K562 (cell line): ENCODE results near the gene ILK. TPM values are rescaled to one million over a fixed set of nuclear protein-coding genes. Genes with fewer than 3 reads are reported as not detected.

Experiments
- CBFB ChIP-seq: sonication (generic); formaldehyde crosslinking; IDR thresholded peaks from 2 replicates; pipeline ENCODE4 v1.4.0; 2020; ENCODE audit warnings: mild to moderate bottlenecking, missing genetic modification reagents
- CREM ChIP-seq: IDR thresholded peaks from 2 replicates; pipeline ENCODE4 v1.6.1; 2014; ENCODE audit warnings: antibody characterized with exemption, low read depth
- DPF2 ChIP-seq: fragments of 450-650 bp; IDR thresholded peaks from 2 replicates; pipeline ENCODE4 v1.6.1; 2016
- ELK1 ChIP-seq: sonication (generic); formaldehyde crosslinking; IDR thresholded peaks from 2 replicates; pipeline ENCODE4 v1.8.1; 2022; ENCODE audit warnings: missing genetic modification reagents
- FOSL1 ChIP-seq: fragments of 200-800 bp; sonication (Bioruptor generic); conservative IDR thresholded peaks from 2 replicates; pipeline ENCODE4 v1.6.1; 2016; ENCODE audit warnings: missing genetic modification characterization, missing compliant biosample characterization
- HDAC1 ChIP-seq, 2 experiments: fragments of 450-650 bp; IDR thresholded peaks; 2 replicates each; pipeline ENCODE4 v1.6.1; 2016 to 2017; ENCODE audit warnings: inconsistent platforms in 1 of 2, mild to moderate bottlenecking in 1 of 2, moderate library complexity in 1 of 2
- HMGXB4 ChIP-seq: sonication (generic); formaldehyde crosslinking; IDR thresholded peaks from 2 replicates; pipeline ENCODE4 v1.8.1; 2023; ENCODE audit warnings: mild to moderate bottlenecking, missing genetic modification reagents
- IRF2 ChIP-seq: sonication (generic); formaldehyde crosslinking; IDR thresholded peaks from 2 replicates; pipeline ENCODE4 v1.8.1; 2022; ENCODE audit warnings: mild to moderate bottlenecking, missing genetic modification reagents
- KHSRP ChIP-seq: fragments of 450-650 bp; IDR thresholded peaks from 2 replicates; pipeline ENCODE4 v1.6.1; 2017
- MAFK ChIP-seq: IDR thresholded peaks from 2 replicates; pipeline ENCODE4 v1.6.1; 2011; ENCODE audit warnings: low read length, improper control_type of control experiment
- NCOR1 ChIP-seq: fragments of 450-650 bp; IDR thresholded peaks from 2 replicates; pipeline ENCODE4 v1.6.1; 2016; ENCODE audit warnings: mild to moderate bottlenecking, moderate library complexity
- NFXL1 ChIP-seq: fragments of 450-650 bp; formaldehyde crosslinking; IDR thresholded peaks from 2 replicates; pipeline ENCODE4 v1.4.0; 2021; ENCODE audit warnings: mild to moderate bottlenecking
- NR2F6 ChIP-seq: fragments of 450-650 bp; formaldehyde crosslinking; IDR thresholded peaks from 2 replicates; pipeline ENCODE4 v1.4.0; 2020; ENCODE audit warnings: mild to moderate bottlenecking
- RAD21 ChIP-seq, 2 experiments: fragments of 250-450 bp in 1 of 2; fragments of 450-650 bp in 1 of 2; sonication (Bioruptor Pico) in 1 of 2; formaldehyde crosslinking in 1 of 2; IDR thresholded peaks in 1 of 2; conservative IDR thresholded peaks in 1 of 2; 2 replicates each; pipeline versions ENCODE4 v1.4.0 to v1.8.0; 2020 to 2022; ENCODE audit warnings: mild to moderate bottlenecking in 2 of 2, moderate library complexity in 1 of 2
- SMARCA5 ChIP-seq: fragments of 450-650 bp; IDR thresholded peaks from 2 replicates; pipeline ENCODE4 v1.6.1; 2016
- SMARCB1 ChIP-seq: IDR thresholded peaks from 2 replicates; pipeline ENCODE4 v1.6.1; 2011; ENCODE audit warnings: improper control_type of control experiment, low read depth; ENCODE audit not compliant: insufficient read length
- STAG1 ChIP-seq: sonication (generic); formaldehyde crosslinking; IDR thresholded peaks from 2 replicates; pipeline ENCODE4 v1.5.0; 2020; ENCODE audit warnings: missing genetic modification reagents, borderline replicate concordance
- TEAD2 ChIP-seq: fragments of 450-650 bp; IDR thresholded peaks from 2 replicates; pipeline ENCODE4 v1.6.1; 2016; ENCODE audit warnings: missing genetic modification characterization, control low read depth, missing compliant biosample characterization
- THRA ChIP-seq: fragments of 450-650 bp; IDR thresholded peaks from 2 replicates; pipeline ENCODE4 v1.6.1; 2017; ENCODE audit warnings: mild to moderate bottlenecking, moderate library complexity
- THRB ChIP-seq: fragments of 450-650 bp; formaldehyde crosslinking; conservative IDR thresholded peaks from 2 replicates; pipeline ENCODE4 v1.4.0; 2022; ENCODE audit warnings: mild to moderate bottlenecking, missing genetic modification characterization
- ZBTB17 ChIP-seq: fragments of 450-650 bp; formaldehyde crosslinking; IDR thresholded peaks from 2 replicates; pipeline ENCODE4 v1.4.0; 2020; ENCODE audit warnings: mild to moderate bottlenecking
- ZEB2 ChIP-seq: fragments of 450-650 bp; IDR thresholded peaks from 2 replicates; pipeline ENCODE4 v1.6.1; 2016
- ZNF175 ChIP-seq: fragments of 200-800 bp; sonication (Bioruptor generic); IDR thresholded peaks from 2 replicates; pipeline ENCODE4 v1.6.1; 2016; ENCODE audit warnings: low read depth, mild to moderate bottlenecking, missing genetic modification characterization, missing compliant biosample characterization
- ZNF197 ChIP-seq: fragments of 200-800 bp; sonication (Bioruptor generic); IDR thresholded peaks from 2 replicates; pipeline ENCODE4 v1.6.1; 2016; ENCODE audit warnings: low read depth, missing genetic modification characterization, missing compliant biosample characterization
- ZNF764 ChIP-seq: fragments of 250-450 bp; sonication (Bioruptor Pico); IDR thresholded peaks from 2 replicates; pipeline ENCODE4 v1.4.0; 2020; ENCODE audit warnings: low read depth, mild to moderate bottlenecking, moderate library complexity
- polyA plus RNA-seq, 8 experiments: library from polyadenylated mRNA; depleted of rRNA in 4 of 8; stranded (reverse) in 5 of 8; unstranded in 3 of 8; fragments of >200 nt; fragmentation: Nextera tagmentation in 2 of 8; fragmentation: Illumina TruSeq in 1 of 8; extraction: Ambion mirVana in 2 of 8; extraction: Trizol in 1 of 8; gene quantifications; 2 replicates each; pipeline versions ENCODE4 v1.2.1 to v1.2.3, GENCODE V29; 2011 to 2014; ENCODE audit warnings: inconsistent platforms in 1 of 8, missing spikeins in 1 of 8
- total RNA-seq, 7 experiments: library from RNA; depleted of rRNA in 6 of 7; stranded (reverse); fragments of >200 nt in 6 of 7; fragmentation: Illumina TruSeq in 2 of 7; extraction: Trizol in 2 of 7; gene quantifications; 2 replicates each; pipeline versions ENCODE4 v1.2.1 to v1.2.3, GENCODE V29; 2011 to 2021; ENCODE audit warnings: low replicate concordance in 1 of 7

Gene ILK
- total and polyA plus RNA-seq, 9 of the 15 experiments (the other 6 are each of a cell fraction or from before 2014, with no cell fraction given), result 43.3 to 95.9 (median 58.9) TPM

GRCh38 chr11:6563121-6563619, 40.4 kb upstream of the ILK start (continued):
- no peak for TF ChIP-seq IRF2 (CRISPR knock-in tag)
- 0 out of 4 replicates have a peak, but pooled peaks of 1 of the 2 experiments have one; percentile 49 for TF ChIP-seq HDAC1 (IDR thresholded peaks at IDR 0.05)
- TF ChIP-seq SMARCB1, result no peak
- TF ChIP-seq RAD21 (CRISPR knock-in tag; conservative IDR thresholded peaks at IDR 0.05 in 1 of 2, IDR thresholded peaks at IDR 0.05 in 1 of 2), result peak in 1 of 2 experiments; percentile 25; a peak in 1 of 4 replicates
- peak; percentile 89 for TF ChIP-seq DPF2
- no peak for TF ChIP-seq NR2F6 (CRISPR knock-in tag)
- TF ChIP-seq THRA, result no peak
- TF ChIP-seq FOSL1 (tag), result peak; percentile 69; the same call in 1 of the 2 replicates
- no peak for TF ChIP-seq HMGXB4
- TF ChIP-seq ZNF197 (CRISPR knock-in tag), result 0 out of 2 replicates have a peak, but pooled peaks have one; percentile 61
- no peak for TF ChIP-seq ZNF764 (CRISPR knock-in tag)
- peak; percentile 74; the same call in 1 of the 2 replicates for TF ChIP-seq ZBTB17 (CRISPR knock-in tag)
- TF ChIP-seq CBFB (CRISPR knock-in tag), result no peak
- no peak for TF ChIP-seq NFXL1 (CRISPR knock-in tag)
- no peak for TF ChIP-seq SMARCA5
- 0 out of 2 replicates have a peak, but pooled peaks have one; percentile 36 for TF ChIP-seq THRB (CRISPR knock-in tag)
- TF ChIP-seq TEAD2, result no peak
- peak; percentile 28; the same call in 1 of the 2 replicates for TF ChIP-seq MAFK
- TF ChIP-seq STAG1 (CRISPR knock-in tag), result no peak
- TF ChIP-seq ELK1 (CRISPR knock-in tag), result no peak
- peak; percentile 96 for TF ChIP-seq ZEB2
- no peak for TF ChIP-seq KHSRP
- TF ChIP-seq NCOR1, result peak; percentile 92
- TF ChIP-seq ZNF175 (CRISPR knock-in tag), result 0 out of 2 replicates have a peak, but pooled peaks have one; percentile 27
- TF ChIP-seq CREM, result peak; percentile 66
